Astrocyte (in vitro differentiated cells and primary cell): Measurements from ENCODE around the gene GUSB. TPM values are rescaled to one million over a fixed set of nuclear protein-coding genes. Genes with fewer than 3 reads are reported as not detected.
"Not testable (repeated sequence)": the region's sequence is repeated elsewhere in the genome, so short reads cannot be mapped to it uniquely, and the experiment has no call there.

Source experiments
- DNase-seq: peaks from one replicate; pipeline ENCODE4 v3.0.0-alpha.2; 2010; ENCODE audit warnings: low read depth
- FAIRE-seq: peaks from 2 replicates; lab custom pipeline; 2011; peaks lifted over from hg19 to GRCh38; lab: Jason Lieb, UNC
- H2AFZ ChIP-seq: 2 replicates; pipeline ENCODE4 v1.6.0; 2012; ENCODE audit warnings: low read depth, low read length, inconsistent platforms
- H3K27ac ChIP-seq: 2 replicates; pipeline ENCODE4 v1.5.1; 2011; ENCODE audit warnings: low read depth, low read length, inconsistent platforms
- H3K27me3 ChIP-seq: 2 replicates; pipeline ENCODE4 v1.6.0; 2011; ENCODE audit warnings: low read length, inconsistent platforms; ENCODE audit not compliant: insufficient read depth
- H3K36me3 ChIP-seq: 2 replicates; pipeline ENCODE4 v1.5.1; 2011; ENCODE audit warnings: low read length, inconsistent platforms; ENCODE audit not compliant: insufficient read depth
- H3K4me1 ChIP-seq: 2 replicates; pipeline ENCODE4 v1.5.1; 2011; ENCODE audit warnings: low read length, inconsistent platforms; ENCODE audit not compliant: insufficient read depth
- H3K4me2 ChIP-seq: 2 replicates; pipeline ENCODE4 v1.6.0; 2012; ENCODE audit warnings: low read length, inconsistent platforms
- H3K4me3 ChIP-seq: 2 replicates; pipeline ENCODE4 v1.5.1; 2011; ENCODE audit warnings: low read depth, mild to moderate bottlenecking, low read length, inconsistent platforms; ENCODE audit not compliant: insufficient read depth
- H3K79me2 ChIP-seq: 2 replicates; pipeline ENCODE4 v1.6.0; 2012; ENCODE audit warnings: mild to moderate bottlenecking, low read length, inconsistent platforms; ENCODE audit not compliant: insufficient read depth
- H3K9ac ChIP-seq: 2 replicates; pipeline ENCODE4 v1.6.0; 2012; ENCODE audit warnings: mild to moderate bottlenecking, low read length, inconsistent platforms
- H3K9me3 ChIP-seq: 2 replicates; pipeline ENCODE4 v1.5.1; 2012; ENCODE audit warnings: low read depth, mild to moderate bottlenecking, low read length, inconsistent platforms; ENCODE audit not compliant: insufficient read depth
- H4K20me1 ChIP-seq: 2 replicates; pipeline ENCODE4 v1.6.0; 2012; ENCODE audit warnings: low read length, inconsistent platforms; ENCODE audit not compliant: insufficient read depth
- H3K27ac Mint-ChIP-seq: one replicate; pipeline ENCODE4 v1.8.0; 2021; ENCODE audit warnings: mild to moderate bottlenecking, mixed read lengths; ENCODE audit not compliant: unreplicated experiment
- H3K27me3 Mint-ChIP-seq: one replicate; pipeline ENCODE4 v1.8.0; 2021; ENCODE audit warnings: low read depth, mixed read lengths; ENCODE audit not compliant: unreplicated experiment
- H3K36me3 Mint-ChIP-seq: one replicate; pipeline ENCODE4 v1.8.0; 2021; ENCODE audit warnings: low read depth, mixed read lengths; ENCODE audit not compliant: unreplicated experiment
- H3K4me1 Mint-ChIP-seq: one replicate; pipeline ENCODE4 v1.8.0; 2021; ENCODE audit warnings: low read depth, mixed read lengths; ENCODE audit not compliant: unreplicated experiment
- H3K4me3 Mint-ChIP-seq: one replicate; pipeline ENCODE4 v1.8.0; 2021; ENCODE audit warnings: mild to moderate bottlenecking, moderate library complexity, mixed read lengths; ENCODE audit not compliant: unreplicated experiment
- H3K9me3 Mint-ChIP-seq: one replicate; pipeline ENCODE4 v1.8.0; 2021; ENCODE audit warnings: mild to moderate bottlenecking, mixed read lengths; ENCODE audit not compliant: unreplicated experiment
- CTCF ChIP-seq: IDR thresholded peaks from 2 replicates; pipeline ENCODE4 v1.5.1; 2011; ENCODE audit warnings: low read depth, mild to moderate bottlenecking, inconsistent platforms, low read length, moderate library complexity; ENCODE audit not compliant: insufficient read depth
- EZH2 ChIP-seq: IDR thresholded peaks from 2 replicates; pipeline ENCODE4 v1.6.1; 2012; ENCODE audit warnings: mild to moderate bottlenecking, low read length, inconsistent platforms; ENCODE audit not compliant: insufficient read depth
- total RNA-seq: library from RNA; stranded (reverse); gene quantifications from 2 replicates; pipeline ENCODE4 v1.2.1, GENCODE V29; 2021

Gene GUSB
- total RNA-seq, 1 donor from 2014 or later, result 18.3 TPM

DNA sequence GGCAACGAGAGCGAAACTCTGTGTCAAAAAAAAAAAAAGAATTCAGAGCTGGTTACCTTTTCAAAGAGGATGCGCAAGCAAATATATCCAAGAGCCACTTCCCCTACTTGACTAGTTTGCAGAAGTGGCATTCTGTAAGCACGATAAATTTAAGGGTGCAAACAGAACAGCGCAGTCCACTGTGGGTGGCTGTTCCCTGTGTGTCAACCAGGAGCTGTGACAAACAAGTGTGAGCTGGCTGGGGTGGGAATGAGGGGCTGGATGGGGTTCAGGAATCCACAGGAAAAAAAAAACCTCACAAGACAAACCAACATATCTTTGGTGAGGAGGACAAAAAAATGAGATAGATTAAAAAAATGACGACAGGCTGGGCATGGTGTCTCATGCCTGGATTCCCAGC, 15.9 kb downstream of the GUSB start:
- H2AFZ ChIP-seq, result no peak overlapping the region
- H3K27me3 ChIP-seq, result no peaks in the 10 kb centered on the region
- H3K27ac Mint-ChIP-seq, result no peak overlapping the region
- no peak overlapping the region for H3K4me3 ChIP-seq
- peaks cover 28% of the 10 kb centered on the region for H3K36me3 Mint-ChIP-seq
- FAIRE-seq (no peak), DNase-seq (no peak)
- no peak overlapping the region for H3K27ac ChIP-seq
- no peak overlapping the region for H3K4me3 Mint-ChIP-seq
- no peaks in the 10 kb centered on the region for H3K4me1 ChIP-seq
- H4K20me1 ChIP-seq, result no peaks in the 10 kb centered on the region
- no peaks in the 10 kb centered on the region for H3K79me2 ChIP-seq
- peaks cover 27% of the 10 kb centered on the region for H3K36me3 ChIP-seq
- no peak for TF ChIP-seq EZH2
- TF ChIP-seq CTCF, result no peak
- H3K9ac ChIP-seq, result no peak overlapping the region
- H3K9me3 ChIP-seq, result no peaks in the 10 kb centered on the region
- H3K9me3 Mint-ChIP-seq, result no peaks in the 10 kb centered on the region
- no peaks in the 10 kb centered on the region for H3K4me1 Mint-ChIP-seq
- no peak overlapping the region for H3K4me2 ChIP-seq
- H3K27me3 Mint-ChIP-seq, result no peaks in the 10 kb centered on the region

- H3K9me3 ChIP-seq, H3K4me1 Mint-ChIP-seq, H3K27me3 Mint-ChIP-seq, DNase-seq, H4K20me1 ChIP-seq, H3K9me3 Mint-ChIP-seq, H3K79me2 ChIP-seq, H3K27me3 ChIP-seq, FAIRE-seq, H3K27ac Mint-ChIP-seq, H3K9ac ChIP-seq, H3K4me3 ChIP-seq, H3K4me3 Mint-ChIP-seq, H3K4me2 ChIP-seq, H2AFZ ChIP-seq, H3K27ac ChIP-seq, H3K4me1 ChIP-seq: not testable (repeated sequence)
- peaks cover 24% of the 10 kb centered on the region for H3K36me3 Mint-ChIP-seq
- H3K36me3 ChIP-seq, result peaks cover 34% of the 10 kb centered on the region
Observed at GRCh38 chr7:65964671-65965070, 17.3 kb downstream of the GUSB start.

- Mint-ChIP-seq H3K27me3 (no peaks in the 10 kb centered on the region), H3K36me3 (peaks cover 16% of the 10 kb centered on the region), H3K27ac (no peak overlapping the region), H3K4me1 (no peaks in the 10 kb centered on the region), H3K9me3 (no peaks in the 10 kb centered on the region), H3K4me3 (no peak overlapping the region)
- Histone ChIP-seq H3K4me3 (no peak overlapping the region), H3K4me1 (no peaks in the 10 kb centered on the region), H2AFZ (no peak overlapping the region), H3K79me2 (no peaks in the 10 kb centered on the region), H3K36me3 (peaks cover 34% of the 10 kb centered on the region), H4K20me1 (no peaks in the 10 kb centered on the region), H3K4me2 (no peak overlapping the region), H3K9me3 (no peaks in the 10 kb centered on the region), H3K27me3 (no peaks in the 10 kb centered on the region), H3K27ac (no peak overlapping the region), H3K9ac (no peak overlapping the region)
- DNase-seq (no peak), FAIRE-seq (no peak)
- no peak for TF ChIP-seq EZH2
- no peak for TF ChIP-seq CTCF
Observed at GRCh38 chr7:65962033-65962432, 20.0 kb downstream of the GUSB start.
